SK-N-MC (cell line): ENCODE measurements around the gene ARID1B.

Source experiments
- EZH2 ChIP-seq: fragments of 200-600 bp; sonication (generic); IDR thresholded peaks from one replicate; pipeline ENCODE4 v1.6.1; 2017; ENCODE audit warnings: antibody characterized with exemption
- FOXP2 ChIP-seq: optimal IDR thresholded peaks from 2 replicates; pipeline ENCODE3; 2011; ENCODE audit warnings: mild to moderate bottlenecking, moderate library complexity; ENCODE audit not compliant: insufficient read depth; ENCODE audit errors: extremely low read length, control extremely low read depth
- POLR2AphosphoS5 ChIP-seq: IDR thresholded peaks from 2 replicates; pipeline ENCODE4 v1.6.1; 2012; ENCODE audit warnings: mild to moderate bottlenecking, low read depth, low read length, borderline replicate concordance

DNA sequence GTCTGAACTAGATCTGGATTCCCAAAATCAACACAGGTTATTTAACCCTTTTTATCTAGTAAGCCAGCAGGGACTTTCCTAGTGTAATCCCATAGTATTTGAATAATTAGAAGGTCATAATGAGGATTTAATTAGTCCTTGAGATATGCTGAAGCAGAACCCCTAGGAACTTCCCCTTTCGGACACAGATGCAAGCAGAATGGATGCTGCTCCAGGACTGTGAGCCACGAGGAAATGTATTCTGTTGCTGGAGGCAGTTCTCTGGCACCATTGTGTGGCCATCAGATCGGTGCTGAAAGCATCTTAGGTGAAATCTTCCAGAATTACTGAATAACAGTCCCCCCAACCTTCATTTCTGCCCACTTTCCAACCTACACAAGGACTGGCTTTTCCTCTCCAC is 339.2 kb downstream of the ARID1B start:
- TF ChIP-seq FOXP2, result no peak
- no peak for TF ChIP-seq POLR2AphosphoS5
- TF ChIP-seq EZH2, result no peak
